Prostate gland (tissue), 2 donors: ENCODE data around the gene NOP53.

Experiments used
- CTCF ChIP-seq, 4 experiments: fragments of 200-600 bp in 2 of 4; fragments of 450-650 bp in 2 of 4; sonication (generic) in 2 of 4; IDR thresholded peaks; 1 replicate in 3 of 4; 2 replicates in 1 of 4; pipeline ENCODE4 v1.5.1; 2016 to 2019; ENCODE audit warnings: antibody characterized with exemption in 4 of 4, mild to moderate bottlenecking in 2 of 4, moderate library complexity in 2 of 4
- POLR2AphosphoS5 ChIP-seq: sonication (generic); formaldehyde crosslinking; IDR thresholded peaks from one replicate; pipeline ENCODE4 v1.6.1; 2017; ENCODE audit warnings: antibody characterized with exemption

- TF ChIP-seq CTCF (IDR thresholded peaks at IDR 0.05) (no peak), POLR2AphosphoS5 (no peak)
Measured at GRCh38 chr19:47749326-47749725, 4.0 kb downstream of the NOP53 start.
